ENCODE measurements around the gene ECEL1. TPM values are rescaled to one million over a fixed set of nuclear protein-coding genes. Genes with fewer than 3 reads are reported as not detected.

Gene ECEL1
- total and polyA plus RNA-seq, 8 donors, result 0.30 to 1.1 (median 0.76) TPM; not detected in 2

DNA sequence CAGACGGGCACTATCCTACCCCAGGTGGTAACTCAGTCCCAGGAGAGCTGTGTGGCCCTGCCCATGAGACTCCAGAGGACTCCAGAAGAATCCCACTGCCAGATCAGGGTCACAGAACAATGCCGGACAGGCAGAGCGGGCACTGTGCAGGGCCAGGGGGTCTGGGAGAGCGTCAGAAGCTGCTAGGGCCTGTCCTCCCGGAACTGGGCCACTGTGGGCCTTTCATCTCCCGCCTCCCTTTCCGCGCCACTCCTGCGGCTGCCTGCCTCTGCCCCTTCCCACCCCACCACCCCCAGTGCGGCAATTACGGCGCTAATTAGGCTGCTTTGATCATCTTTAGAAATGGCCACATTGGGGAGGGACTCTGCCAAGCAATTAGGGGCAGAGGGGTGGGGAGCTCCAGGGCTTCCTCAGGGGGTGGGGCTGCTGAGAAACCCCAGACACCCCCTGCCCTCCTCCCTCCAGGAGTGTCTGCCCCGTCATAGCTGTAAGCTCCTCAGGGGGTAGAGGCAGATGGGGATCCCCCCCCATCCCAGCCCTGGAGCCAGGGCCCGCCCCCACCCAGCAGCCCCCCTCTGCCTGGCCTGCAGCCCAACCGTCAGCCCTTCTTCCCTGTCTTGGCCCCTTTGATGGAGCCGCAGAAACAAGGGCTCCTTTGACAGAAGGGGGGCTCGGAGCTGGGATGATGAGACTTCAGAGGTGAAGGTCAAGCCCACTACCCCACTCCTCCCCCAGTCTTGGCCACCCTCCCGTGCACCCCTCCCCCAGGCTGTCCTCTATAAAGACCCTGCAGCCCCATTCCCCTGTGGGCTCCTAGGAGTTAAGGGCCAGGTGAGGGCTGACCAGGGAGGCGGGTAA, 32.2 kb upstream of the ECEL1 start, which contains the start of gene PRSS56:
PRSS56 (plus strand) TSS at position 808 of the 858 bp plus-strand sequence. CDS start 211 bp downstream, outside the sequence.
- H3K27ac ChIP-seq, result no peak within 1 kb of the TSS
- intact Hi-C loops (cut with DNase I), result loop anchor here in 1 of 3 donors (2.0 to 10.0 kb wide), 2 partner anchors 75 to 615 kb away; no protein-coding TSS in a partner anchor
- TF ChIP-seq, protein P1, sequence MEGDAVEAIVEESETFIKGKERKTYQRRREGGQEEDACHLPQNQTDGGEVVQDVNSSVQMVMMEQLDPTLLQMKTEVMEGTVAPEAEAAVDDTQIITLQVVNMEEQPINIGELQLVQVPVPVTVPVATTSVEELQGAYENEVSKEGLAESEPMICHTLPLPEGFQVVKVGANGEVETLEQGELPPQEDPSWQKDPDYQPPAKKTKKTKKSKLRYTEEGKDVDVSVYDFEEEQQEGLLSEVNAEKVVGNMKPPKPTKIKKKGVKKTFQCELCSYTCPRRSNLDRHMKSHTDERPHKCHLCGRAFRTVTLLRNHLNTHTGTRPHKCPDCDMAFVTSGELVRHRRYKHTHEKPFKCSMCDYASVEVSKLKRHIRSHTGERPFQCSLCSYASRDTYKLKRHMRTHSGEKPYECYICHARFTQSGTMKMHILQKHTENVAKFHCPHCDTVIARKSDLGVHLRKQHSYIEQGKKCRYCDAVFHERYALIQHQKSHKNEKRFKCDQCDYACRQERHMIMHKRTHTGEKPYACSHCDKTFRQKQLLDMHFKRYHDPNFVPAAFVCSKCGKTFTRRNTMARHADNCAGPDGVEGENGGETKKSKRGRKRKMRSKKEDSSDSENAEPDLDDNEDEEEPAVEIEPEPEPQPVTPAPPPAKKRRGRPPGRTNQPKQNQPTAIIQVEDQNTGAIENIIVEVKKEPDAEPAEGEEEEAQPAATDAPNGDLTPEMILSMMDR (IDR thresholded peaks at IDR 0.05), result no peak

DNA sequence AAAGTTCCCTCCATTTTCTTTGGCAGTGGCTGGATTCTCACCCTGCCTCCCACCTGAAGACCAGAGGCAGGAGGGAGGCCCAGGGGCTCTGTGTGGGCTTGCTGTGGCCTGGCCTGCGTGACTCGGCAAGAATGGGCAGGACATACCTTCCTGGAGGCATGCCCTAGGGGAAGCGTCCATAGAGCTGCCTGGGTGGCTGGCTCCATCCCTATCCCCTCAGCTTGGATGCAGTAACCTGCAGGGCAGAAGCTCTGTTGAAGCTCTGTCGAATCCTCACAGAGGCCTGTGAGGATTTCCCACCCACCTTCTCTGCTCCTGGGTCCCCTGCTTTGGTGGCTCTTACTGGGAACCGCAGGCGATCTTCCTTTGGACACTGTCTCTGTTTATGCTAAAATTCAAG, 31.2 kb upstream of the ECEL1 start:
- H3K36me3 ChIP-seq, result no peaks in the 10 kb centered on the region
- ATAC-seq (no peak), DNase-seq (no peak), FAIRE-seq (no peak)
- intact Hi-C loops (cut with DNase I), result loop anchor here in 1 of 3 donors (10.0 kb wide), 1 partner anchor 614 kb away; no protein-coding TSS in a partner anchor
- WGBS, 2 donors, result 68 to 75% methylated on average over 6 of the region's 6 CpGs
- H3K27me3 ChIP-seq, result peaks cover 0 to 15% (median 7%) of the 10 kb centered on the region in 4 donors
- TF ChIP-seq, protein P1 (IDR thresholded peaks at IDR 0.05), result no peak
- H3K9me3 ChIP-seq, result no peaks in the 10 kb centered on the region
- no peak overlapping the region for H3K4me3 ChIP-seq
- H3K4me1 ChIP-seq, result peaks cover 0 to 11% (median 7%) of the 10 kb centered on the region in 3 donors
- H3K27ac ChIP-seq, result no peak overlapping the region

More for the DNA sequence above, 32.2 kb upstream of the ECEL1 start, which contains the start of gene PRSS56:
- peaks cover 0 to 15% (median 10%) of the 10 kb centered on the region in 3 donors for H3K4me1 ChIP-seq
- no peaks in the 10 kb centered on the region for H3K9me3 ChIP-seq
- DNase-seq (peak in 1 of 6 donors; percentile 44), ATAC-seq (no peak), FAIRE-seq (no peak)
- peaks cover 0 to 17% (median 8%) of the 10 kb centered on the region in 4 donors for H3K27me3 ChIP-seq
- WGBS, 2 donors, result 58 to 63% methylated on average over 18 to 19 of the region's 19 CpGs
- no peak within 1 kb of the TSS for H3K4me3 ChIP-seq
- H3K36me3 ChIP-seq, result no peaks in the 10 kb centered on the region

GRCh38 chr2:232516551-232516950, 28.9 kb upstream of the ECEL1 start:
- 72 to 74% methylated on average over 3 of the region's 3 CpGs for WGBS, 2 donors
- no peaks in the 10 kb centered on the region for H3K4me1 ChIP-seq
- TF ChIP-seq, protein P1 (IDR thresholded peaks at IDR 0.05), result no peak
- H3K27me3 ChIP-seq, result no peaks in the 10 kb centered on the region
- FAIRE-seq (no peak), DNase-seq (no peak), ATAC-seq (peak in 1 of 4 donors; percentile 45)
- H3K27ac ChIP-seq, result no peak overlapping the region
- intact Hi-C loops (cut with DNase I), result loop anchor here in 1 of 3 donors (10.0 kb wide), 1 partner anchor 612 kb away; no protein-coding TSS in a partner anchor
- no peaks in the 10 kb centered on the region for H3K36me3 ChIP-seq
- no peak overlapping the region for H3K4me3 ChIP-seq
- H3K9me3 ChIP-seq, result no peaks in the 10 kb centered on the region

DNA sequence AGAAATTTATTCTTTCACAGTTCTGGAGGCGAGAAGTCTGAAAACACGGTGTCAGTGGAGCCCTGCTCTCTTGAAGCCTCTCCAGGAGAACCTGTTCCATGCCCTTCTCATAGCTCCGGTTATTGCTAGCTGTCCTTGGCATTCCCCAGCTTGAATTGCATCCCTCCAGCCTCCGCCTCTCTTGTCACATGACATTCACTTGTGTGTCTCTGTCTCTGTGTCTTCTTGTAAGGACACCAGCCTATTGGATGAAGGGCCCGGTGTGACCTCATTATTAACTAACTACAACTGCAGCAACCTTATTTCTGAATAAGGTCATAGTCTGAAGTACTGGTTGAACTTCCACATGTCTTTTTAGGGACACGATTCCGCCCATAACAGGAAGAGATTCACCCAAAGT, 28.0 kb upstream of the ECEL1 start:
- FAIRE-seq, result no peak
- H3K9me3 ChIP-seq, result no peaks in the 10 kb centered on the region
- no peaks in the 10 kb centered on the region for H3K27me3 ChIP-seq
- TF ChIP-seq, protein P1 (IDR thresholded peaks at IDR 0.05), result no peak
- no peak overlapping the region for H3K27ac ChIP-seq
- DNase-seq, result no peak
- H3K36me3 ChIP-seq, result no peaks in the 10 kb centered on the region
- no peaks in the 10 kb centered on the region for H3K4me1 ChIP-seq
- WGBS, 2 donors, result 84 to 93% methylated on average over 7 of the region's 7 CpGs
- H3K4me3 ChIP-seq, result no peak overlapping the region
- no peak for ATAC-seq
- intact Hi-C loops (cut with DNase I), result loop anchor here in 1 of 3 donors (10.0 kb wide), 1 partner anchor 611 kb away; no protein-coding TSS in a partner anchor

All from pancreas (tissue), 10 donors.